Loucy (cell line): Measurements from ENCODE around the gene AGAP1.

ENCODE experiments used
- CTCF ChIP-seq: fragments of 200-600 bp; sonication (generic); conservative IDR thresholded peaks from 2 replicates; pipeline ENCODE4 v1.5.1; 2014; ENCODE audit warnings: mild to moderate bottlenecking, antibody characterized with exemption, low read length
- EZH2phosphoT487 ChIP-seq: fragments of 200-600 bp; IDR thresholded peaks from 2 replicates; pipeline ENCODE4 v1.6.1; 2018; ENCODE audit warnings: antibody characterized with exemption, mild to moderate bottlenecking, moderate library complexity, borderline replicate concordance

DNA sequence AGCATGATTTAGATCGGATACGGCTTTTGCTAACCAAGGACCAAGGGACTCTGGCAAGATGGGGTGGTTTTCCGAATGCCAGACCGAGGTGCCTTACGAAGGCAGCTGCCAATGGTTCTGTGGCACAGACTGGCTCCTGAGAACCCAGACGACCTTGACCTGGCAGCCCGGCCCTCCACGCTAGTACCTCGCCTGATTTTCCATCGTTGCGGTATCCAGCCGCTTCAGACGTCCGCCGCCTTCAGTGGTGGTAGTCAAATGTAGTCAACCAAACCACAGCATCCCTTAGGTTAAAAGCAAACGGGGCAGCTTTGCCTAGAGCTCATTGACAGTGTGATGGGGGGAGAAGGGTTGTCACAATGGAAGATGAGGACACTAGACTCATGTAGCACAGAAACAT lies 631.7 kb downstream of the AGAP1 start:
- TF ChIP-seq CTCF (no peak), EZH2phosphoT487 (no peak)
